Posterior vena cava (tissue), 2 donors: ENCODE measurements around the gene TRHDE. TPM values are rescaled to one million over a fixed set of nuclear protein-coding genes. Genes with fewer than 3 reads are reported as not detected.

ENCODE experiments used
- DNase-seq: peaks from one replicate; pipeline ENCODE4 v3.0.0-alpha.2; 2020; ENCODE audit warnings: low spot score
- intact Hi-C, 2 donors: fragments of 100-400 bp; cut with DNase I; formaldehyde crosslinking; loops; one replicate each; pipeline versions ENCODE4 v1.14.1 to v1.14.2; 2022 to 2023
- total RNA-seq, 2 donors: library from RNA; stranded (reverse); fragmentation: NEBNext Ultra II Directional; extraction: Animal tissue kit (Norgen Biotek cat#: 25700); gene quantifications; one replicate each; pipeline ENCODE4 v1.2.1, GENCODE V29; 2021
- donor health status: DM: yes; HTN: yes; CAD: no.
- donor health status: DM: yes; HTN: yes; CAD: no.

TRHDE gene
- total RNA-seq, 2 donors from 2014 or later: 3.1 to 4.8 TPM

DNA sequence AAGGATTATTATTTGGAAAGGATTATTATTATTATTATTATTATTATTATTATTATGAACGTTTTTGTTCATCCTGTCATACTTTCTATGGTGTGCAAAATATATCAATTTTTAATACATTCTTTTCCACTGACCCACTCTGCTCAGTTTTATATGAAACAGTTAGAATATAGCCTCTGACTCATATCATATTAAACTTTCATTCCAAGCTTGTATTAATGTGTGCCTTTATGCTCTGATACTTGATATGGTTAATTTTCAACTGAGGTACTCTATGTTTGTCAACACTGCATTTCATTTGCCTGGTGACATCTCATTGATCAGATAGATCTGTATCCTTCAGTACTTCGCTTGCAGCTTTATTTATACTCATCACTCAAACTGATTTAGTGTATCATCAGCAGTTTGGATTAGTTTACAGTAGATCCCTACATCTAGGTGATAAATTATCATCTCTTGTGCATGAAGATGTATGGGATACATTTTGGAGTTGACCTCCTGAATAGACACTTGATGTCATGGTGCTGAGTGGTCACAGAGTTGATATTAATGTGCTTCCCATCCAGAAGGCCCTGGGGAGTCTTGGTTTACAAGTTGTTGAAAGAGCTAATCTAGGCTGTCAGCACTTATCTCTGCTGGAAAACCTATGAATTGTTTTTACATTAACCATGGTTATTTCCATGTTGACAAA, 271.8 kb downstream of the TRHDE start:
- intact Hi-C loops: no loop called here
- DNase-seq: no peak

DNA sequence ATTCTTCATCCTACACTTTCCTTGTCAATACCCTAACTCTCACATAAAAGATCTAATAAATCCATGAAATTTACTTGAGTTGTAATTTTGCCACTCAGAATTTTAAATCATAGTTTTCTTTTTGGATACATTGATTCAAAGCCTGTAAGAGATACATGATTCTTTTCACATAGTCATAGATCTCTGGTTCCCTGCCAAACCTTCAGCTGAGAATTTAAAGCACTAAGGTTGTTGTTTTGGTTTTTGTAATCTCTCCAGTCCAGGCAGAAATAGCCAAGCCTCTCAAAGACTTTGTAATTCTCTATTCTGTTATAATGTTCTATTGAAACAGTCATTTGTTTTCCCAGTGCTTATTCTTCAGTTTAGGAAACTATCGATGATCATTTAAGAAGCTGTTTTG, 273.9 kb downstream of the TRHDE start:
- intact Hi-C loops: no loop called here
- DNase-seq: no peak

DNA sequence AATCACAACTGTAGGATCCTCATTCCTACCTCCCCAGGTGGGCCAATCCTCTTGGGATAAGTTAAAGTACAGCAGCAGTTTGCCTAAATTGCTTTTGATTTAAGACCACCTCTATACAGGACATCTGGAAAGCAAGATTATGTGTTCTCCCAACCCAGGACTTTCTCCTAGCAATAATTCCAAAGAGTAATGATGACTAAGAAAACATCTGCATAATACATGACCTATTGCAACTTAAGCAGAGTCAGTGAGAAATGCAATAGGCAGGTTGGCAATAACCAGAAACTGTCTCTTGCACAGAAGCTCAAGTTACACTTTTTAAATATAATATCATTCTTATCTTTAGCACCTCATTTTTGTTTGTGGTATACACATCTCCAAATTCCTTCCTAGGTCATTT, 275.4 kb downstream of the TRHDE start:
- intact Hi-C loops: no loop called here
- no peak for DNase-seq

DNA sequence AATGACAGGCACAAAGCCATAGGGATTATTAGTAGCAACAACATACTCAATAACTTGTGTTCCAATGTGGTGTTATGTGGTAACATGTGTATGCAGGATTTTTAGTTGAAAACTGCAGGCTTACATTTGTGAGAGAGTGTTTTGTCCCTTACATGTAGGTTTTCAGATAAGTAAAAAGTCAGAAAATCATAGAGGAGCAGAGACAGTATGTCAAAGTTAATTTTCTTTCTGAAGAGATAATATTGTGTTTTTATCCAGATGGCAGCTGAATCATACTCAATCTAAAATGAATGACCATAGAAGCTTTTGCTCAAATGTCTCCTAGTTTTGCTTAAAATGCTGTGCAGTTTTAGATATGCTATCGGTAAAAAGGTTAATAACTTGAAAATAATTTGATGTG, 277.0 kb downstream of the TRHDE start:
- intact Hi-C loops: no loop called here
- no peak for DNase-seq

DNA sequence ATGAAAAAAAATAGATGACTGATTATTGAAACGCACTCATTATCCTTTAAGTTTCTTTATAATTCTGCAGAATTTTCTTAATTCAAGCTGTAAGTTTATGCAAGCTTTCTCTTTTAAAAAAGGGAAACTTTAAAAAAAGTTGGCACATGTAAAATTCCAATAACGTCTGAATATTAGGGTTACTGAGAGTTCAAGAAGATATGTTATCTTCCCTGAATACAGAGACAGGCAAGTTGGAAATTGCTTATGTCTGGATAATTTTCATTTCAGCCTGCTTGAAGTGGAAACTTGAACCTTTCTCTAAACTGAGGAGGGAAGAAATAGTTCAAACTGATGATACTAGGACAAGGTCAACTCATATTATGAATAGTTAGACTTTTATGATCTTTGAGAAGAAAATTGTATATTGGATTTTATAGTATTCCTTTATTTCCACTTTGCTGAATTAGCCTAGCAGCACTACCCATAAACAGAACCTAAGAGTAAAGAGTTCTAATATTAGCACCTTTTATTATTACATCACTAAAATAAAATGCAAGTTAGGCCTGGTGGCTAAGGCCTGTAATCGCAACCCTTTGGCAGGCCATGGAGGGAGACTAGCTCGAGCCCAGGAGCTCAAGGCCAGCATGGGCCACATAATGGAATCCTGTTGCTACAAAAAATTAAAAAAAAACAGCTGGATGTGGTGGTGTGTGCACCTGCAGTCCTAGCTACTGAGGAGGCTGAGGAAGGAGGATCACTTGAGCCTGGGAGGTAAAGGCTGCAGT, 288.0 kb downstream of the TRHDE start:
- DNase-seq: no peak
- intact Hi-C loops: no loop called here

DNA sequence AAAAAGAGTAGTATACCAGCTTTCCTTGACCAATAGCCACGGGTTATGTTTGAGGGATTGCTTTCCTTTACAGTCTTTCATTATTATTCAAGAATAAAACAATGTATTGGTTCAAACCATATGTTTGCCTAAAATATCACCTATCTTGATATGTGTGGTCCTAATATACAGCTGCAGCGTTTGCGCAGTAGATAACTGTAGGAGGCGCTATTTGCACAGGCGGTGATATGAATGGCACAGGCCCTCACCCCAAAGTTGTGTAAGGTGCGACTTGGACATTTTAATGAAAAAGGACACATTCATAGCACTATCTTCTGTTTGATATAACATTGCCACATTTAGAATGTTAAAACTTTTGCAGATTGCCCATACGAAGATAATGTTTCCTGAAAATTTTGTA, 298.4 kb downstream of the TRHDE start:
- DNase-seq: no peak
- intact Hi-C loops: no loop called here

DNA sequence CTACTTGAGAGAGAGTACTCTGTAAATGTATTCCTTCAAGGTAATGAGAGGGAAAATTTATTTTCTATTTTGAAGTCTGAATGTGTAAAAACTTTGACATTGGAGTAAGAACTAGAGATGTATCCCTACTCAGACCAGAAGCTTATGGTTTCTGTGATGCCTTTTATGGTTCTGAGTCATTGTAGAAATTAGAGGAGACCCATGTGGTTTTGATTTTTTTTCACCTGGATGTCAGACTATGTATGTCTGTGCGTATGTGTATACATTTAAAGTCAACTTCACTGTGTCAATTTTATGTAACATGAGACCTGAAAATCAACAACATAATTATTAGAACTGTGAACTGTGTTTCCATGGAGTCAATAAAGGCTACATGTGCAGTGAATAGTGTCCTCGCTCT, 302.0 kb downstream of the TRHDE start:
- intact Hi-C loops: no loop called here
- DNase-seq: no peak

DNA sequence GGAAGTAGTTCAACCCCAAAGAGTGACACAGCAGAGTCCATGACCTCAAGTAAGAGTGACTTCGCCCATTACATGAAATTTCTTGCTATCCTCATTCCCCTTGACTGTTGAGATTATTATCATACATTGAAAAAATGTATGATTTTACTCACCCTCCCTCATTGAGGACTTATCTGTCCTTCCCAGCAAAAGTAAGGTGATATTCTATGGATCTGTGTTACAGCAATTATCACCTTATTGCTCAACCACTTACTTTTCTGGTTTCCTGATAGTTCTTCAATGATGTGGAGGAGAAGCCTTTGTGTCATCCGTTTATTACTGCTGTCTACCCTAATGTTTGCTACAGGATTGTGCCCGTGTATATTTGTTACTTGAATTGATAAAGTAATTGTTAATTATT, 306.2 kb downstream of the TRHDE start:
- DNase-seq: no peak
- intact Hi-C loops: no loop called here

DNA sequence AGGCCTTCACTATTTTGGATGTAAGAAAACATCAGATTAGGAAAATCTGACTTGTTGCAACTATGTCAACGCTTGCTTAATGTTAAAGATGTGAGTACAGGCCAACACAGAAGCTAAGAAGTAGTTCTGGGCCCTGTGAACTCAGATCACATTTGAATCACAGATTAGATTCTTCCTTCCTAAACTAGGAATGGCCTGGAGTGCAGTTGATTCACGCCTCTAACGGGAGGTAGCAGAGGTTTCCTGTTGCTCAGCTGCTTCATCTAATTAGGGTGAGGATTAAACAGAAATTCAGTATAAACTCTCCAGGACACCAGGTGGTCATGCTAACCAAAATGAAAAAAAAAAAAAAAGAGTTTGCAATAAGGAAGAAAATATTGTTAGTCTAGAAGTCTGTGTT, 314.3 kb downstream of the TRHDE start:
- intact Hi-C loops: no loop called here
- DNase-seq: no peak

DNA sequence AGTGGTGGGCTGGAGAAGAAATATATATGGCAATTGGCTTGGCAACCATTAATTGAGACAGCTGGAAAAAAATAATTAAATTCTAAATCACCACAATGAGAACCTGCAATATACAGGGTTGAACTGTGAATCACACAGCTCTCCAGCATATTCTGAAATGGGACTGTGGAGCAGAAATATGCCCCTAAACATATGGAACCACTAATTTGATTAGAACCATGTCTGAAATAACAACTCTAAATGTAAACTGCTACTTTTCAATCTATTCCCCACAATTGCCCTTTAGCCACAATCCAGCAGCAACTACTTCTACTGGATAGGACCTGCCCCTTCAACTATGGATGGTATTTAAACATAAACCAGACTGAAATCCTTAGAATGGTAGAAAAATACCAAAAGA, 330.4 kb downstream of the TRHDE start:
- DNase-seq: no peak
- intact Hi-C loops: no loop called here

DNA sequence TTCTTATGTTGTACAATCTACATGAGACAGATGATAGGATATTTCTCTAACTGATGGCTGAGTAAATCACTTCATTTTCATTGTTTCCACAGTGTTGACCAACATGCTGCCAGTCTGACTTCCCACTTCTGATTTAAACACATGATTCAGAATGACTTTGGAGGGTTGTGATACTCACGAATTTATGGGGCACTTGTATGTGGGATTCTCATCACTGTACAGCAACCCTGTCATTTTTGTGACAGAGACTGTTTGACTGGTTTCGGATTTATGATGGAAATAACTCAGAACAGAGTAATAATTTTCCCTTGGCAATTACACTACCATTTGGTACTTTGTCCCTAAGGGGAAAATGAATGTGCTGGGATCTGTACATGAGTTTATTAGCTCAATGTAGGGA, 333.8 kb downstream of the TRHDE start:
- intact Hi-C loops: no loop called here
- DNase-seq: no peak

DNA sequence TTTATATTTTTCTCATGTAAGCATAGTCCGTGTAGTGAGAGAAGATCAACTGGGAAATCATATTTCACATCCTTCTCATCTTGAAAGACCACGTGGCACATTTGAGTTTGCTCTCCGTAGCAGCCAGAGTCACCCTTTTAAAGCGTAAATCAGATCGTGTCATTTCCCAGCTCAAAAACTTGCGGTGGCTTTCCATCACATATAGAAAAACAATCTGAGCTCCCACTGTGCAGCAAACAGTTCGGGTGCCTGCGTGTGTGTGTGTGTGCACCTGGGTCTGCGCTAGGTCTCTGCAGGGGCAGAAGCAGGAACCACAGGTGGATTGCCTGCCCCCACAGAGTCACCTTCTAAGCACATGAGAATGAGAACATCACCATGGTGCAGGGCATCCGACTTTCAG, 338.2 kb downstream of the TRHDE start:
- peak; percentile 37 for DNase-seq
- intact Hi-C loops: no loop called here

DNA sequence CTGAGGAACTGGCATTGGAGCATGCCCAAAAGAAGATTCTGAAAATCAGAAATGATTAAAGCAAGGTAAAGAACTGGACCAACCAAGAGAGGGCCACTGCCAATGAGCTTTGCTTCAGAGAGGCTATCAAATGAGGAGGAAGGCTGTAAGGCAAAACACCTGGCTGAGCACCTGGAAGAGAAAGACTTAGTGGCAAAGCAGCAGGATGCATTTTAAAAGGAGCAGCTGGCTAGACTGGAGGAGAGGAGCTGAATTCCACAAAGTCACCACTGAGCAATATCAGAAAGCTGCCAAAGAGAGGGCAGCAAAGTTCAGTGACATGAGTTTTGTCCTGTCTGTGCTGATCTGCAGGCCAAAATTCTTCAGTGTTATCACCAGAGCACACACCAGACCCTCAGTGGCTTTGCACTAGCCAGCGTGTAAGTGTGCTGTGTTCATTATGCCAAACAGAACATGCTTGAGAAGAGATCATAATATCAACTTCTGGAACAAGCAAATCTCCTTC, 338.7 kb downstream of the TRHDE start:
- intact Hi-C loops: no loop called here
- no peak for DNase-seq

DNA sequence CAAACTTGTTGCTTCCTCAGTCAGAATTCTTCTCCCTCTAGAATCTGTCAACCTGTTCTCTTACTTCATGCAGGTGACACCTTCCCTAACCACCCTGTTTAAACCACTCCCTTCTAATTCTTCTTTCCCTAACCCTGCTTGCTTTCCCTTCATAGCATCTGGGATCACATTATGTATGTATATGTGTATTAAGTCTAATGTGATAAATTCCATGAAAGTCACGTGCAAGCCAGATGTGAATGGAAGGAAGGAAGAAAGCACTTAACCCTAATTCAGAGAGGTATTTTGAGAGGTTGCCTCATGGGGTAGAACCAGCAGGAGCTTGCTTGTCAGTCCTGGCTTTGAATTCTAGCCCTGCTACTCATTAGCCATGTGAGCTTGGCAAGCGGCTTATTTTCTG, 340.0 kb downstream of the TRHDE start:
- intact Hi-C loops: no loop called here
- DNase-seq: no peak

DNA sequence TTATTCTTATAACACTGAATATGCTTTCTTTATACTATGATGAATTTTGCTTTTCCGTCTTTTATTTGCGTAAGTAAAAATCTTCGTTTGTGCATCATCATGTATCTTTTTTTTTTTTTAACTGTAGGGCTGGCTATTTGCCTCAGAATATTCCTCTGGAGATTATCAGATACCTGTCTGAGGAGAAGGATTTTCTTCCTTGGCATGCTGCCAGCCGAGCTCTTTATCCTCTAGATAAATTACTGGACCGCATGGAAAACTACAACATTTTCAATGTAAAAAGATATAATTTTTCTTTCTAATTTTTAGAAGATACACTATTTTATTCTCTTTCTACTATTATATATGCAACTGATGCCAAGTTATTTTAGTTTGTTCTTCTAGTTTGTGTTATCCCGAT, 346.6 kb downstream of the TRHDE start:
- DNase-seq: no peak
- intact Hi-C loops: no loop called here

DNA sequence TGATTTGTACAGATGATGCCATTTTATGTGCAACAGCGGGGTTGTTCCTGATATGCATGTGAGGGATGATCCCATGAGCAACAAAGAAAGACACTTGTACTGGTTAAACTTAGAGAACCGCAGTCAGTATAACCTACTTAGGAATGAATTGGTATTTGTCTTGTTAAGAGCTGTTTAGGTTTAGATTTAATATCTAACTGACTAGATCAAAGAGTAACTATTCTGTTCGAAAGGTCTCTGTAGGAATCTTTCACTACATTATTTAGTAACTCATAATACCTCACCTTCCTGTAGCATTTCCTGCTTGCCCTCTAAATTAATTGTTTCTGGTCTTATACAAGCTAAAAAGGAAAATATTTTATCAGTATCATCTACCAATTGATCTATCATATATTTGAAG, 350.4 kb downstream of the TRHDE start:
- intact Hi-C loops: no loop called here
- DNase-seq: no peak

DNA sequence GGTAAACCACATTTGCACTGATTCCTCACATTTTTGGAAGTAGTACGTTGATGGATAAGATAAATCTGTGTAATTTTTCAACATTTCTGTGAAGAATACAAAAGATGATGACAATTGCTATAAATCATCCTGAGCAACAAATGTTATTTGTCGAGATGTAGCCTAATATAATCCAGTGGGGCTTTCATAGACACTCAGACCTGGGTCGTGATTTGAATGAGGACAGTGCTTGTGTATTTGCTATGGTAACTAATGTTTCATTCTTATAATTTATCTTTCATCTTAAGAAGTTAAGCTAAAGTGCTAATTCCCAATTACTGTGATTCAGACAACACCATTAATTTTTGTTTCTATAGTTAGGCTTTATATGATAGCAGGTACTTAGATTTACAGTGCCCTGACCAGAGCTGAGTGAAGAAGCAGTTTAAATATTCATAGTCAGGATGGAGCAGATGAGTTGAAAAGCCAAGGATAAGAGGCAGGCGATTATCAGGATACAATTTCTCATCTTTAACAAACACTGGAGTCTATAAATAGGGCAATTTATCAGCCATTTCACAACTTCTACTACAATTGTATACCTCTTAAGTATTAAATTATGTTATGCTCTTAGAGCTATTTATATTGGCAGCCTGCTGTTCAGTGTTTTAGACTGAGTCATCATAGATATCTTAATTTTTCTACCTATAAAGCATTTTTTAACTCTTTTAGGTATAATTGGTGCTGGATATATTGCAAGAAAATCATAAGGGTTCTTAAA, 359.9 kb downstream of the TRHDE start:
- intact Hi-C loops: no loop called here
- DNase-seq: no peak

DNA sequence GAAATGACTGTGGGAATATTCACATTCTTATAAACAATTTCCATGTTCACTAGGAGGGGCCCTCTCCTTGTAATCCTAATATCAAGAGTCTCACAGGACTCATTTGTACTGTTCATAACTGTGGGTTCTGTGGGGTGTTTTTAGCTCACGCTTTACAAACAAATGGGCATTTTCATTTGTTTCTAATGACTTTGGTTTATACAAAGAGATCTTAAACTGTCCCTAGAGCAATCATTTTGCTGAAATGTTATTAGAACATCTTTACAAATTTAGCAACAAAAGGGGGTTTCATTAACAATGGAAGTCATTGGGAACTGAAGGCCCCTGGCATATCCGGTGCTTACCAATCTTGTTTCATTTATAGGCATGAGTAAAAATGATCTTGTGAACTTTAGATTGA, 370.5 kb downstream of the TRHDE start:
- no peak for DNase-seq
- intact Hi-C loops: no loop called here

DNA sequence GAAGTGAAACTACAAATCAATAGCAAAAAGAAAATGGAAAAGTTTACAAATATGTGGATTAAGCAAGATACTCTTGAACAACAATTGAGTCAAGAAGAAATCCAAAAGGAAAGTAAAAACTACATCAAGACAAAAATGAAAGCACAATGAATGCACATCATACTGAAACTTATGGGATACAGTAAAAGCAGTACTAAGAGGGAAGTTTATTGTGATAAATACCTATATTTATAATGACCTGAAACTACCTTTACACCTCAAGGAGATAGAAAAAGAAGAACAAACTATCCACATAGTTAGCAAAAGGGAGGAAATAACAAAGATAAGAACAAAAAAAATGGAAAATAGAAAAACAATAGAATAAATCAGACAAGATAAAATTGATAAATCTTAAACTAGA, 375.0 kb downstream of the TRHDE start:
- DNase-seq: no peak
- intact Hi-C loops: no loop called here

DNA sequence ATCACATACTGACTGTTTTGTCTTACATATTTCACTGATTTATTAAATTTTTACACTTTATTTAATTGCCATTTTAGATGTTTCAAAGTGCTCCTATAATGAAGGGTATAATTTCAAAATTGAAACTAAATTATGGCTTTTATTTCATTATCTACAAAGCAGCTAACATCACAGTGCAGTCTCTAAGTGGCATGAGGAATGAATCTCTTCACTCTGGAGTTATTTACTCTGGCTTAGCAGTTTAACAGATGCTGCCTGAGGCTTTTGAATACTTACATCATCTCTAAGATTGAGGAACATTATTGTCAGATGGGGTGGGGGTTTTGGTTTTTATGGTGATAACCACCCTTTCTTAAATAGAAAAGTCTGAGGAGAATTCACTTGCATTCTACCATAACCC, 386.4 kb downstream of the TRHDE start:
- intact Hi-C loops: no loop called here
- DNase-seq: no peak
